Psoas muscle (tissue), 8 donors: Measurements from ENCODE around the gene TTR. TPM values are rescaled to one million over a fixed set of nuclear protein-coding genes. Genes with fewer than 3 reads are reported as not detected.

Source experiments
- ATAC-seq, 4 donors: fragments of 200-7000 bp; cut with Tn5 transposase; one replicate each; pipeline ENCODE4 v1.9.1; 2020; ENCODE audit warnings: moderate library complexity in 3 of 4, mild to moderate bottlenecking in 2 of 4
- DNase-seq, 2 donors: peaks; one replicate each; pipeline ENCODE4 v3.0.0-alpha.2; 2020
- H3K27ac ChIP-seq: fragments of 200-600 bp; one replicate; pipeline ENCODE4 v1.8.0; 2022
- H3K27me3 ChIP-seq, 3 donors: fragments of 200-600 bp in 1 of 3; one replicate each; pipeline versions ENCODE4 v1.6.1 to v1.8.0; 2013 to 2022; ENCODE audit warnings: low read length in 2 of 3, mild to moderate bottlenecking in 2 of 3, moderate library complexity in 1 of 3; ENCODE audit not compliant: insufficient read depth in 3 of 3
- H3K36me3 ChIP-seq, 2 donors: fragments of 200-600 bp in 1 of 2; one replicate each; pipeline versions ENCODE4 v1.6.1 to v1.8.0; 2013 to 2022; ENCODE audit warnings: low read depth in 1 of 2, mild to moderate bottlenecking in 1 of 2, moderate library complexity in 1 of 2; ENCODE audit not compliant: insufficient read depth in 1 of 2
- H3K4me1 ChIP-seq: fragments of 200-600 bp; one replicate; pipeline ENCODE4 v1.8.0; 2022
- H3K4me3 ChIP-seq: fragments of 200-600 bp; one replicate; pipeline ENCODE4 v1.8.0; 2022; ENCODE audit warnings: mild to moderate bottlenecking
- H3K9me3 ChIP-seq: fragments of 200-600 bp; one replicate; pipeline ENCODE4 v1.8.0; 2022
- WGBS, 3 donors: extraction: QIAGEN DNeasy Blood & Tissue Kit; methylation state at CpG; one replicate each; pipeline versions ENCODE4 v1.1.6 to v1.1.7; 2013; 5-methylcytosine and 5-hydroxymethylcytosine counted together
- intact Hi-C, 2 donors: fragments of 100-400 bp; cut with DNase I; formaldehyde crosslinking; loops; one replicate each; pipeline versions ENCODE4 v1.11.0 to v1.14.2; 2022
- polyA plus RNA-seq, 3 donors: library from polyadenylated mRNA; stranded (reverse); fragments of 200-250 nt; gene quantifications; one replicate each; pipeline ENCODE4 v1.2.3, GENCODE V29; 2013
- total RNA-seq, 4 donors: library from RNA; stranded (reverse); fragmentation: NEBNext Ultra II Directional in 2 of 4; extraction: Animal tissue kit (Norgen Biotek cat#: 25700) in 2 of 4; gene quantifications; one replicate each; pipeline versions ENCODE4 v1.2.1 to v1.2.4, GENCODE V29; 2021 to 2023
- TF ChIP-seq, protein P1 (sequence below): fragments of 200-600 bp; IDR thresholded peaks from one replicate; pipeline ENCODE4 v1.8.0; 2022; ENCODE audit warnings: antibody characterized with exemption
- donor health status: healthy with polysubstance abuse.
- donor health status: DM: no; HTN: no; CAD: no; lungs with moderate emphysema.
- donor health status: Bipolar disorder and iron deficiency.
- donor health status: healthy.
- donor health status: DM: yes; HTN: yes; CAD: no.
- donor health status: DM: no; HTN: no; CAD: no.
- donor health status: DM: no; HTN: no; CAD: no.
- donor health status: DM: yes; HTN: yes; CAD: no.

Gene TTR
- total and polyA plus RNA-seq, 7 donors = 0.21 to 0.25 TPM; not detected in 5

GRCh38 chr18:31557446-31557845, 34.2 kb upstream of the TTR start:
- Histone ChIP-seq H3K4me1 (no peaks in the 10 kb centered on the region), H3K9me3 (no peaks in the 10 kb centered on the region), H3K27me3 (no peaks in the 10 kb centered on the region), H3K27ac (no peak overlapping the region), H3K4me3 (no peak overlapping the region), H3K36me3 (no peaks in the 10 kb centered on the region)
- WGBS, 3 donors = 92 to 99% (median 95%) methylated on average over 3 of the region's 3 CpGs
- DNase-seq = no peak
- no peak for ATAC-seq
- TF ChIP-seq, protein P1, sequence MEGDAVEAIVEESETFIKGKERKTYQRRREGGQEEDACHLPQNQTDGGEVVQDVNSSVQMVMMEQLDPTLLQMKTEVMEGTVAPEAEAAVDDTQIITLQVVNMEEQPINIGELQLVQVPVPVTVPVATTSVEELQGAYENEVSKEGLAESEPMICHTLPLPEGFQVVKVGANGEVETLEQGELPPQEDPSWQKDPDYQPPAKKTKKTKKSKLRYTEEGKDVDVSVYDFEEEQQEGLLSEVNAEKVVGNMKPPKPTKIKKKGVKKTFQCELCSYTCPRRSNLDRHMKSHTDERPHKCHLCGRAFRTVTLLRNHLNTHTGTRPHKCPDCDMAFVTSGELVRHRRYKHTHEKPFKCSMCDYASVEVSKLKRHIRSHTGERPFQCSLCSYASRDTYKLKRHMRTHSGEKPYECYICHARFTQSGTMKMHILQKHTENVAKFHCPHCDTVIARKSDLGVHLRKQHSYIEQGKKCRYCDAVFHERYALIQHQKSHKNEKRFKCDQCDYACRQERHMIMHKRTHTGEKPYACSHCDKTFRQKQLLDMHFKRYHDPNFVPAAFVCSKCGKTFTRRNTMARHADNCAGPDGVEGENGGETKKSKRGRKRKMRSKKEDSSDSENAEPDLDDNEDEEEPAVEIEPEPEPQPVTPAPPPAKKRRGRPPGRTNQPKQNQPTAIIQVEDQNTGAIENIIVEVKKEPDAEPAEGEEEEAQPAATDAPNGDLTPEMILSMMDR = no peak
- intact Hi-C loops = loop anchor here (2.0 to 5.0 kb wide), 3 partner anchors 170 to 419 kb away; no protein-coding TSS in a partner anchor

DNA sequence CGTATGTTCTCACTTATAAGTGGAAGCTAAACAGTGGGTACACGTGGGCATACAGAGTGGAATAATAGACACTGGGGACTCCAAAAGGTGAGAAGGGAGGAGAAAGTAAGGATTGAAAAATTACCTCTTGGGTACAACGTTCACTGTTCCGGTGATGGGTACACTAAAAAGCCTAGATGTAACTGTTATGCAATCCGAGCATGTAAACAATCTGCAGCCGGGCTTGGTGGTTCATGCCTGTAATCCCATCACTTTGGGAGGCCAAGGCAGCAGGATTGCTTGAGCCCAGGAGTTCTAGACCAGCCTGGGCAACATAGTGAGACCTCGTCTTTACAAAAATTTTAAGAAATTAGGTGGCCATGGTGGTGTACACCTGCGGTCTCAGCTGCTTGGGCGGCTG, 33.1 kb upstream of the TTR start:
- Histone ChIP-seq H3K27ac (no peak overlapping the region), H3K36me3 (no peaks in the 10 kb centered on the region), H3K4me1 (no peaks in the 10 kb centered on the region), H3K9me3 (no peaks in the 10 kb centered on the region), H3K4me3 (no peak overlapping the region), H3K27me3 (no peaks in the 10 kb centered on the region)
- intact Hi-C loops = loop anchor here in 1 of 2 donors (5.0 kb wide), 2 partner anchors 169 to 264 kb away; no protein-coding TSS in a partner anchor
- DNase-seq (no peak), ATAC-seq (no peak)
- WGBS, 3 donors = 65 to 80% (median 76%) methylated on average over 9 of the region's 9 CpGs
- TF ChIP-seq, protein P1 = no peak

GRCh38 chr18:31562726-31563125, 29.0 kb upstream of the TTR start:
- H3K4me3 ChIP-seq = no peak overlapping the region
- intact Hi-C loops = no loop called here
- H3K9me3 ChIP-seq = no peaks in the 10 kb centered on the region
- H3K27ac ChIP-seq = no peak overlapping the region
- DNase-seq (no peak), ATAC-seq (no peak)
- peaks cover 0 to 4% (median 0%) of the 10 kb centered on the region in 3 donors for H3K27me3 ChIP-seq
- whole genome bisulfite sequencing, 3 donors = 39 to 55% (median 40%) methylated on average over 4 of the region's 4 CpGs
- no peaks in the 10 kb centered on the region for H3K4me1 ChIP-seq
- H3K36me3 ChIP-seq = no peaks in the 10 kb centered on the region
- TF ChIP-seq, protein P1 = no peak

- ATAC-seq = no peak
- Histone ChIP-seq H3K4me1 (no peaks in the 10 kb centered on the region), H3K36me3 (no peaks in the 10 kb centered on the region), H3K27me3 (peaks cover 0 to 4% (median 0%) of the 10 kb centered on the region in 3 donors), H3K4me3 (no peak overlapping the region), H3K9me3 (no peaks in the 10 kb centered on the region), H3K27ac (no peak overlapping the region)
- TF ChIP-seq, protein P1 = no peak
- no peak for DNase-seq
- 0 to 2% (median 0%) methylated on average over 1 of the region's 1 CpG for WGBS, 3 donors
- intact Hi-C loops = no loop called here
Observed at GRCh38 chr18:31563778-31564177, 27.9 kb upstream of the TTR start.

GRCh38 chr18:31565345-31565744, 26.3 kb upstream of the TTR start:
- intact Hi-C loops = no loop called here
- peaks cover 0 to 4% (median 0%) of the 10 kb centered on the region in 3 donors for H3K27me3 ChIP-seq
- WGBS, 3 donors = 71 to 86% (median 74%) methylated on average over 2 of the region's 2 CpGs

More at GRCh38 chr18:31565345-31565744, 26.3 kb upstream of the TTR start:
- DNase-seq = no peak
- no peaks in the 10 kb centered on the region for H3K36me3 ChIP-seq
- H3K4me1 ChIP-seq = no peaks in the 10 kb centered on the region
- TF ChIP-seq, protein P1 = no peak
- no peak for ATAC-seq
- H3K9me3 ChIP-seq = no peaks in the 10 kb centered on the region
- no peak overlapping the region for H3K4me3 ChIP-seq
- H3K27ac ChIP-seq = no peak overlapping the region
